ENCODE measurements around the gene C19orf44. TPM values are rescaled to one million over a fixed set of nuclear protein-coding genes. Genes with fewer than 3 reads are reported as not detected.
"Not testable (repeated sequence)": the region's sequence is repeated elsewhere in the genome, so short reads cannot be mapped to it uniquely, and the experiment has no call there.

The C19orf44 gene
- total RNA-seq, 1 donor from 2014 or later: 3.2 TPM

- peak overlapping the region; percentile 22 for H3K27ac Mint-ChIP-seq (ENCODE audit: unreplicated experiment)
- no peak overlapping the region for H3K4me3 Mint-ChIP-seq (ENCODE audit: unreplicated experiment)
- peaks cover 7% of the 10 kb centered on the region for H3K4me1 Mint-ChIP-seq (ENCODE audit: low read depth)
- peaks cover 8% of the 10 kb centered on the region for H3K36me3 Mint-ChIP-seq (ENCODE audit: low read depth)
- no peak for TF ChIP-seq CTCF (IDR thresholded peaks at IDR 0.05)
- H3K27me3 Mint-ChIP-seq (ENCODE audit: low read depth): no peaks in the 10 kb centered on the region
- no peaks in the 10 kb centered on the region for H3K9me3 Mint-ChIP-seq (ENCODE audit: low read depth)
- DNase-seq (ENCODE audit: low spot score): no peak
These were observed 13.2 kb downstream of the C19orf44 start for GRCh38 chr19:16509141-16510061.

- not testable (repeated sequence) for H3K9me3 Mint-ChIP-seq (ENCODE audit: low read depth); H3K4me3 Mint-ChIP-seq (ENCODE audit: unreplicated experiment); H3K27me3 Mint-ChIP-seq (ENCODE audit: low read depth); H3K27ac Mint-ChIP-seq (ENCODE audit: unreplicated experiment); H3K36me3 Mint-ChIP-seq (ENCODE audit: low read depth); H3K4me1 Mint-ChIP-seq (ENCODE audit: low read depth); DNase-seq (ENCODE audit: low spot score)
These were observed 16.4 kb downstream of the C19orf44 start for GRCh38 chr19:16512611-16513010.

- no peak overlapping the region for H3K4me3 Mint-ChIP-seq (ENCODE audit: unreplicated experiment)
- no peak for TF ChIP-seq CTCF (IDR thresholded peaks at IDR 0.05)
- no peaks in the 10 kb centered on the region for H3K27me3 Mint-ChIP-seq (ENCODE audit: low read depth)
- DNase-seq (ENCODE audit: low spot score): no peak
- no peaks in the 10 kb centered on the region for H3K9me3 Mint-ChIP-seq (ENCODE audit: low read depth)
- H3K27ac Mint-ChIP-seq (ENCODE audit: unreplicated experiment): no peak overlapping the region
- peaks cover 19% of the 10 kb centered on the region for H3K36me3 Mint-ChIP-seq (ENCODE audit: low read depth)
- peaks cover 3% of the 10 kb centered on the region for H3K4me1 Mint-ChIP-seq (ENCODE audit: low read depth)
These were observed 18.3 kb downstream of the C19orf44 start for GRCh38 chr19:16514383-16515019.

- no peak for DNase-seq (ENCODE audit: low spot score)
- no peaks in the 10 kb centered on the region for H3K9me3 Mint-ChIP-seq (ENCODE audit: low read depth)
- H3K27ac Mint-ChIP-seq (ENCODE audit: unreplicated experiment): no peak overlapping the region
- peaks cover 26% of the 10 kb centered on the region for H3K36me3 Mint-ChIP-seq (ENCODE audit: low read depth)
- no peak for TF ChIP-seq CTCF (IDR thresholded peaks at IDR 0.05)
- no peak overlapping the region for H3K4me3 Mint-ChIP-seq (ENCODE audit: unreplicated experiment)
- H3K4me1 Mint-ChIP-seq (ENCODE audit: low read depth): no peaks in the 10 kb centered on the region
- no peaks in the 10 kb centered on the region for H3K27me3 Mint-ChIP-seq (ENCODE audit: low read depth)
These were observed 20.2 kb downstream of the C19orf44 start for GRCh38 chr19:16516381-16516780.

- no peak overlapping the region for H3K27ac Mint-ChIP-seq (ENCODE audit: unreplicated experiment)
- no peak for TF ChIP-seq CTCF (IDR thresholded peaks at IDR 0.05)
- H3K9me3 Mint-ChIP-seq (ENCODE audit: low read depth): no peaks in the 10 kb centered on the region
- H3K4me3 Mint-ChIP-seq (ENCODE audit: unreplicated experiment): no peak overlapping the region
- peaks cover 26% of the 10 kb centered on the region for H3K36me3 Mint-ChIP-seq (ENCODE audit: low read depth)
- H3K4me1 Mint-ChIP-seq (ENCODE audit: low read depth): no peaks in the 10 kb centered on the region
- no peaks in the 10 kb centered on the region for H3K27me3 Mint-ChIP-seq (ENCODE audit: low read depth)
- DNase-seq (ENCODE audit: low spot score): no peak
These were observed 20.9 kb downstream of the C19orf44 start for GRCh38 chr19:16516923-16517610.
